Psoas muscle (tissue), 8 donors: ENCODE measurements around the gene WDR46. TPM values are rescaled to one million over a fixed set of nuclear protein-coding genes. Genes with fewer than 3 reads are reported as not detected.

Experiments
- ATAC-seq, 4 donors: fragments of 200-7000 bp; cut with Tn5 transposase; one replicate each; pipeline ENCODE4 v1.9.1; 2020; ENCODE audit warnings: moderate library complexity in 3 of 4, mild to moderate bottlenecking in 2 of 4
- DNase-seq, 2 donors: peaks; one replicate each; pipeline ENCODE4 v3.0.0-alpha.2; 2020
- H3K27ac ChIP-seq: fragments of 200-600 bp; one replicate; pipeline ENCODE4 v1.8.0; 2022
- H3K27me3 ChIP-seq, 3 donors: fragments of 200-600 bp in 1 of 3; one replicate each; pipeline versions ENCODE4 v1.6.1 to v1.8.0; 2013 to 2022; ENCODE audit warnings: low read length in 2 of 3, mild to moderate bottlenecking in 2 of 3, moderate library complexity in 1 of 3; ENCODE audit not compliant: insufficient read depth in 3 of 3
- H3K36me3 ChIP-seq, 2 donors: fragments of 200-600 bp in 1 of 2; one replicate each; pipeline versions ENCODE4 v1.6.1 to v1.8.0; 2013 to 2022; ENCODE audit warnings: low read depth in 1 of 2, mild to moderate bottlenecking in 1 of 2, moderate library complexity in 1 of 2; ENCODE audit not compliant: insufficient read depth in 1 of 2
- H3K4me1 ChIP-seq: fragments of 200-600 bp; one replicate; pipeline ENCODE4 v1.8.0; 2022
- H3K4me3 ChIP-seq: fragments of 200-600 bp; one replicate; pipeline ENCODE4 v1.8.0; 2022; ENCODE audit warnings: mild to moderate bottlenecking
- H3K9me3 ChIP-seq: fragments of 200-600 bp; one replicate; pipeline ENCODE4 v1.8.0; 2022
- CTCF ChIP-seq: fragments of 200-600 bp; IDR thresholded peaks from one replicate; pipeline ENCODE4 v1.8.0; 2022; ENCODE audit warnings: antibody characterized with exemption
- WGBS, 3 donors: extraction: QIAGEN DNeasy Blood & Tissue Kit; methylation state at CpG; one replicate each; pipeline versions ENCODE4 v1.1.6 to v1.1.7; 2013; 5-methylcytosine and 5-hydroxymethylcytosine counted together
- intact Hi-C, 2 donors: fragments of 100-400 bp; cut with DNase I; formaldehyde crosslinking; loops; one replicate each; pipeline versions ENCODE4 v1.11.0 to v1.14.2; 2022
- polyA plus RNA-seq, 3 donors: library from polyadenylated mRNA; stranded (reverse); fragments of 200-250 nt; gene quantifications; one replicate each; pipeline ENCODE4 v1.2.3, GENCODE V29; 2013
- total RNA-seq, 4 donors: library from RNA; stranded (reverse); fragmentation: NEBNext Ultra II Directional in 2 of 4; extraction: Animal tissue kit (Norgen Biotek cat#: 25700) in 2 of 4; gene quantifications; one replicate each; pipeline versions ENCODE4 v1.2.1 to v1.2.4, GENCODE V29; 2021 to 2023
- donor health status: healthy with polysubstance abuse.
- donor health status: DM: no; HTN: no; CAD: no; lungs with moderate emphysema.
- donor health status: Bipolar disorder and iron deficiency.
- donor health status: healthy.
- donor health status: DM: yes; HTN: yes; CAD: no.
- donor health status: DM: no; HTN: no; CAD: no.
- donor health status: DM: no; HTN: no; CAD: no.
- donor health status: DM: yes; HTN: yes; CAD: no.

The WDR46 gene
- total and polyA plus RNA-seq, 7 donors: 22.4 to 65.0 (median 34.7) TPM

GRCh38 chr6:33243476-33243875, 45.6 kb downstream of the WDR46 start:
- Histone ChIP-seq H3K27ac (no peak overlapping the region), H3K36me3 (no peaks in the 10 kb centered on the region), H3K27me3 (no peaks in the 10 kb centered on the region), H3K4me1 (peaks cover 1% of the 10 kb centered on the region), H3K4me3 (no peak overlapping the region), H3K9me3 (no peaks in the 10 kb centered on the region)
- ATAC-seq (no peak), DNase-seq (no peak)
- WGBS, 3 donors: 17 to 29% (median 20%) methylated on average over 1 of the region's 1 CpG
- intact Hi-C loops: no loop called here
- no peak for TF ChIP-seq CTCF

DNA sequence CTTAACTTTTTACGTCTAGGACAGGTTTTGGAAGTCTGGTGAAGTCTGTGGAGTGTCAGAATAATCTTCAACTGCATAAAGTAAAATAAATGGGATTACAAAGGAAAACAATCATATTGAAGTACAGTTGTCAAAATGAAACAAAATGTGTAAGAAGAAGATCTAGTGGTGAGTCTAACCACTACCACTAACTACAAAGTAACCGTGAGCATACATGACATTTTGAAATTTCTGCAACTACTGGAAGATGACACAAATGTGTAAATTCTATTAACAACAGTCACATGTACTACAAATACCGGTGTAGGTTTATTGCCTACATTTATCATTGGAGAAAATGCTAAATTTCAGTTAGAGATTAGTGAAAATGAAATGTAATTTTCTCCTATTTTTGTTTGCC, 47.1 kb downstream of the WDR46 start:
- no peak for TF ChIP-seq CTCF
- Histone ChIP-seq H3K27me3 (no peaks in the 10 kb centered on the region), H3K4me1 (no peaks in the 10 kb centered on the region), H3K36me3 (no peaks in the 10 kb centered on the region), H3K9me3 (no peaks in the 10 kb centered on the region), H3K4me3 (no peak overlapping the region), H3K27ac (no peak overlapping the region)
- intact Hi-C loops: no loop called here
- DNase-seq: no peak
- no peak for ATAC-seq
- WGBS, 3 donors: 54 to 60% (median 60%) methylated on average over 3 of the region's 3 CpGs

DNA sequence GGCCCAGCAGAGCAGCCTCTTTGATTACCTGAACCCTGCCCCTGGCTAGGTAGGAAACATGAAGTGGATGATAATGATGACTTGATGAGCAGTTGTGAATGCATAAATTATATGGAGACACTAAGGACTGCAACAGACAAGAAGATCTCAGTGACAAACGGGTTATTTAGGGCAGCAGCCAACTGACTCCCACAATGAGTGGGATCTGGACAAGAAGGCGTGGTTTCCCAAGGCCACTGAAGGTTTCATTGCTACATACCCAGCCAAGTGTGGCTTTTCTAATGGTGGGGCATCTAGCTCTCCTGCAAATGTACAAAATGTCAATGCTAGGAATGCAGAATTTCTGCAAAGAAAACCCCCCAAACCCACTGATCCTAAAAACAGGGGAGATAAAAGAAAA, 51.3 kb downstream of the WDR46 start:
- intact Hi-C loops: loop anchor here in 1 of 2 donors (5.0 kb wide), 1 partner anchor 70 kb away; no protein-coding TSS in a partner anchor
- Histone ChIP-seq H3K9me3 (no peaks in the 10 kb centered on the region), H3K36me3 (no peaks in the 10 kb centered on the region), H3K27ac (no peak overlapping the region), H3K4me3 (no peak overlapping the region), H3K27me3 (peaks cover 0 to 16% (median 4%) of the 10 kb centered on the region in 3 donors), H3K4me1 (no peaks in the 10 kb centered on the region)
- 63 to 65% (median 63%) methylated on average over 2 of the region's 2 CpGs for WGBS, 3 donors
- ATAC-seq (no peak), DNase-seq (no peak)
- TF ChIP-seq CTCF: no peak

DNA sequence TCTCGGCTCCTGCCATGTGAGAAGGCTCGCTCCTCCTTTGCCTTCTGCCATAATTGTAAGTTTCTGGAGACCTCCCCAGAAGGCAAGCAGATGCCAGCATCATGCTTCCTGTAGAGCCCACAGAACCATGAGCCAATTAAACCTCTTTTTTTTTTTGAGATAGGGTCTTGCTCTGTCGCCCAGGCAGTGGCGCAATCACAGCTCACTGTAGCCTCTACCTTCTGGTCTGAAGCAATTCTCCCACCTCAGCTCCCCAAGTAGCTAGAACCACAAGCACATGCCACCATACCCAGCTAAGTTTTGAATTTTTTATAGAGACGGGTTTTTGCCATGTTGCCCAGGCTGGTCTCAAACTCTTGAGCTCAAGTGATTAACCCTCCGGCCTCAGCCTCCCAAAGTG, 52.2 kb downstream of the WDR46 start:
- Histone ChIP-seq H3K4me3 (no peak overlapping the region), H3K27ac (no peak overlapping the region), H3K27me3 (peaks cover 0 to 16% (median 4%) of the 10 kb centered on the region in 3 donors), H3K4me1 (no peaks in the 10 kb centered on the region), H3K36me3 (no peaks in the 10 kb centered on the region), H3K9me3 (no peaks in the 10 kb centered on the region)
- DNase-seq: no peak
- TF ChIP-seq CTCF: no peak
- 82 to 86% (median 83%) methylated on average over 6 of the region's 6 CpGs for WGBS, 3 donors
- ATAC-seq: no peak
- intact Hi-C loops: loop anchor here in 1 of 2 donors (5.0 kb wide), 1 partner anchor 70 kb away; no protein-coding TSS in a partner anchor

DNA sequence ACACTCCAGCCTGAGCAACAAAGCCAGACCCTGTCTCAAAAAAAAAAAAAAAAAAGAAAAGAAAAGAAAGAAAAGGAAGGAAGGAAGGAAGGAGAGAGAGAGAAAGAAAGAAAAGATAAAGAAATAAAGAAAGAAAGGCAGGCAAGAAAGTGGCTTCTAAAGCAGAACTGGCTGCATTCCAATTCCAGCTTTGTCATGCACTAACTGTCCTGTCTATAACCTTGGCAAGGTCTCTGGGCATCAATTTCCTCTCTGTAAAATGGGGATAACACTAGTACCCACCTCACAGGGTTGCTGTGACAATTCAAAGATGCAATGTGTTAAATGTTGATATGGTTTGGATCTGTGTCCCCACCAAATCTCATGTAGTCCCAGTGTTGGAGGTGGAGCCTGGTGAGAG, 52.7 kb downstream of the WDR46 start:
- peaks cover 0 to 16% (median 4%) of the 10 kb centered on the region in 3 donors for H3K27me3 ChIP-seq
- H3K4me3 ChIP-seq: no peak overlapping the region
- intact Hi-C loops: loop anchor here in 1 of 2 donors (5.0 kb wide), 1 partner anchor 69 kb away; no protein-coding TSS in a partner anchor

More for the DNA sequence above, 52.7 kb downstream of the WDR46 start:
- TF ChIP-seq CTCF: no peak
- H3K27ac ChIP-seq: no peak overlapping the region
- DNase-seq: no peak
- no peaks in the 10 kb centered on the region for H3K4me1 ChIP-seq
- no peaks in the 10 kb centered on the region for H3K9me3 ChIP-seq
- no peaks in the 10 kb centered on the region for H3K36me3 ChIP-seq
- no peak for ATAC-seq
